Panc1 (cell line): ENCODE results near the gene C1QL3. TPM values are rescaled to one million over a fixed set of nuclear protein-coding genes. Genes with fewer than 3 reads are reported as not detected.

Experiments used
- ATAC-seq: fragments of 200-7000 bp; cut with Tn5 transposase; 2 replicates; pipeline ENCODE4 v1.9.1; 2020; ENCODE audit warnings: mild to moderate bottlenecking, moderate library complexity
- BruUV-seq: library from RNA; stranded (reverse); fragments of 400-500 nt; replicated peaks from 2 replicates; lab custom pipeline; 2021; lab: Mats Ljungman, UMichigan
- CTCF ChIA-PET: fragments of 300-600 bp; sonication (Branson Sonifier 250); formaldehyde crosslinking; loops from one replicate; lab custom pipeline; 2022; ENCODE audit warnings: antibody characterized with exemption; lab: Charles Lee
- POLR2A ChIA-PET: fragments of 300-600 bp; sonication (Branson Sonifier 250); formaldehyde crosslinking; loops from one replicate; lab custom pipeline; 2022; ENCODE audit warnings: antibody characterized with exemption; lab: Charles Lee
- DNase-seq: peaks from one replicate; pipeline ENCODE4 v3.0.0-alpha.2; 2010; ENCODE audit warnings: low read depth, low spot score
- H3K27ac ChIP-seq: 2 replicates; pipeline ENCODE4 v1.5.1; 2011; ENCODE audit warnings: mild to moderate bottlenecking, low read length, inconsistent platforms
- H3K27me3 ChIP-seq: fragments of 200-500 bp; sonication (Bioruptor generic); 2 replicates; pipeline ENCODE4 v1.6.0; 2014; ENCODE audit warnings: low read length, inconsistent platforms; ENCODE audit not compliant: control insufficient read depth, insufficient read depth
- H3K36me3 ChIP-seq: fragments of 200-500 bp; sonication (Bioruptor generic); 2 replicates; pipeline ENCODE4 v1.5.1; 2014; ENCODE audit warnings: inconsistent platforms, mild to moderate bottlenecking, low read length, moderate library complexity; ENCODE audit not compliant: control insufficient read depth, insufficient read depth
- H3K4me1 ChIP-seq: 2 replicates; pipeline ENCODE4 v1.5.1; 2011; ENCODE audit warnings: inconsistent platforms, mild to moderate bottlenecking, low read length, moderate library complexity; ENCODE audit not compliant: control insufficient read depth, insufficient read depth
- H3K4me3 ChIP-seq, 2 experiments: 2 replicates each; pipeline ENCODE4 v1.5.1; 2011 to 2012; ENCODE audit warnings: low read depth in 2 of 2, low read length in 2 of 2, mild to moderate bottlenecking in 2 of 2, inconsistent platforms in 1 of 2, moderate library complexity in 1 of 2
- H3K9me3 ChIP-seq: fragments of 200-500 bp; sonication (Bioruptor generic); 2 replicates; pipeline ENCODE4 v1.5.1; 2014; ENCODE audit warnings: low read depth, mild to moderate bottlenecking, inconsistent platforms, low read length, moderate library complexity; ENCODE audit not compliant: control insufficient read depth, insufficient read depth
- POLR2AphosphoS5 ChIP-seq: IDR thresholded peaks from 2 replicates; pipeline ENCODE4 v1.6.1; 2012; ENCODE audit warnings: mild to moderate bottlenecking, low read depth, low read length, moderate library complexity
- SIN3A ChIP-seq: IDR thresholded peaks from 2 replicates; pipeline ENCODE4 v1.6.1; 2012; ENCODE audit warnings: low read depth, mild to moderate bottlenecking, low read length, moderate library complexity, borderline replicate concordance; ENCODE audit not compliant: insufficient read depth
- TCF7L2 ChIP-seq: IDR thresholded peaks from 2 replicates; pipeline ENCODE4 v1.6.1; 2011; ENCODE audit warnings: mild to moderate bottlenecking, low read depth, low read length, inconsistent platforms
- in situ Hi-C: cut with HindIII; loops from 2 replicates; pipeline ENCODE4 v1.10.0; 2016; ENCODE audit warnings: low sequenced_read_pairs, low pct_unique_long_range_greater_than_20kb
- intact Hi-C: fragments of 100-400 bp; cut with micrococcal nuclease; formaldehyde crosslinking; loops from one replicate; pipeline ENCODE4 v1.10.0; 2022; ENCODE audit not compliant: unreplicated experiment
- total RNA-seq: library from RNA; stranded (reverse); gene quantifications from one replicate; pipeline ENCODE4 v1.2.1, GENCODE V29; 2021; ENCODE audit not compliant: unreplicated experiment
- TF ChIP-seq, protein P1 (sequence below), 2 experiments: IDR thresholded peaks; 2 replicates each; pipeline ENCODE4 v1.6.1; 2011 to 2012; ENCODE audit warnings: low read depth in 2 of 2, control low read depth in 1 of 2, low read length in 1 of 2, mild to moderate bottlenecking in 1 of 2, moderate library complexity in 1 of 2; ENCODE audit not compliant: insufficient read depth in 1 of 2
- TF ChIP-seq, protein P2 (sequence below): fragments of 450-650 bp; IDR thresholded peaks from 2 replicates; pipeline ENCODE4 v1.5.1; 2017; ENCODE audit warnings: mild to moderate bottlenecking

The C1QL3 gene
- total RNA-seq, 1 experiment from 2014 or later: not detected

DNA sequence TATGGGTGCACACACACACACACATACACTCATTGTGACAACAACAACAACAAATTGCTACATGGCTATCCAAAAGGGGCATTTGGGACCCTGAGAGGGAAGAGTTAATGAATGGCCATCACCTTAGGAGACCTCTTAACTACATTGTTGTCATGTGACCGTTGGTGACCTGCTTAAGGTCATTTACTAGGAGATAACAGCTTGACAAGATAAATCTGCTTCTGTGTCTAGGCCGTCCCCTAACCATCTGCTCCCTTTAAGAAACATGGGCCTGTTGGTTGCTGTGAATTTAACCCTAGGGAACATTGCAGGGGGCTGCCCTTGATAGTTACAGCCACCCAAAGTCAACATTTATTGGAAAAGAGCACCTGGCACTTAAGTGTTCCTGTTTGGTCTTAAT, 29.7 kb downstream of the C1QL3 start:
- H3K9me3 ChIP-seq: no peaks in the 10 kb centered on the region
- CTCF ChIA-PET: no interaction called here
- no TSS peak for BruUV-seq
- intact Hi-C loops (no loop called here), in situ Hi-C loops (no loop called here)
- TF ChIP-seq, protein P1, sequence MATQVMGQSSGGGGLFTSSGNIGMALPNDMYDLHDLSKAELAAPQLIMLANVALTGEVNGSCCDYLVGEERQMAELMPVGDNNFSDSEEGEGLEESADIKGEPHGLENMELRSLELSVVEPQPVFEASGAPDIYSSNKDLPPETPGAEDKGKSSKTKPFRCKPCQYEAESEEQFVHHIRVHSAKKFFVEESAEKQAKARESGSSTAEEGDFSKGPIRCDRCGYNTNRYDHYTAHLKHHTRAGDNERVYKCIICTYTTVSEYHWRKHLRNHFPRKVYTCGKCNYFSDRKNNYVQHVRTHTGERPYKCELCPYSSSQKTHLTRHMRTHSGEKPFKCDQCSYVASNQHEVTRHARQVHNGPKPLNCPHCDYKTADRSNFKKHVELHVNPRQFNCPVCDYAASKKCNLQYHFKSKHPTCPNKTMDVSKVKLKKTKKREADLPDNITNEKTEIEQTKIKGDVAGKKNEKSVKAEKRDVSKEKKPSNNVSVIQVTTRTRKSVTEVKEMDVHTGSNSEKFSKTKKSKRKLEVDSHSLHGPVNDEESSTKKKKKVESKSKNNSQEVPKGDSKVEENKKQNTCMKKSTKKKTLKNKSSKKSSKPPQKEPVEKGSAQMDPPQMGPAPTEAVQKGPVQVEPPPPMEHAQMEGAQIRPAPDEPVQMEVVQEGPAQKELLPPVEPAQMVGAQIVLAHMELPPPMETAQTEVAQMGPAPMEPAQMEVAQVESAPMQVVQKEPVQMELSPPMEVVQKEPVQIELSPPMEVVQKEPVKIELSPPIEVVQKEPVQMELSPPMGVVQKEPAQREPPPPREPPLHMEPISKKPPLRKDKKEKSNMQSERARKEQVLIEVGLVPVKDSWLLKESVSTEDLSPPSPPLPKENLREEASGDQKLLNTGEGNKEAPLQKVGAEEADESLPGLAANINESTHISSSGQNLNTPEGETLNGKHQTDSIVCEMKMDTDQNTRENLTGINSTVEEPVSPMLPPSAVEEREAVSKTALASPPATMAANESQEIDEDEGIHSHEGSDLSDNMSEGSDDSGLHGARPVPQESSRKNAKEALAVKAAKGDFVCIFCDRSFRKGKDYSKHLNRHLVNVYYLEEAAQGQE (IDR thresholded peaks at IDR 0.05; ENCODE audit: insufficient read depth in 1 of 2, low read depth in 2 of 2, low read length in 1 of 2): no peak
- no peak for TF ChIP-seq SIN3A
- no peak for TF ChIP-seq POLR2AphosphoS5
- no peak for TF ChIP-seq TCF7L2
- TF ChIP-seq, protein P2, sequence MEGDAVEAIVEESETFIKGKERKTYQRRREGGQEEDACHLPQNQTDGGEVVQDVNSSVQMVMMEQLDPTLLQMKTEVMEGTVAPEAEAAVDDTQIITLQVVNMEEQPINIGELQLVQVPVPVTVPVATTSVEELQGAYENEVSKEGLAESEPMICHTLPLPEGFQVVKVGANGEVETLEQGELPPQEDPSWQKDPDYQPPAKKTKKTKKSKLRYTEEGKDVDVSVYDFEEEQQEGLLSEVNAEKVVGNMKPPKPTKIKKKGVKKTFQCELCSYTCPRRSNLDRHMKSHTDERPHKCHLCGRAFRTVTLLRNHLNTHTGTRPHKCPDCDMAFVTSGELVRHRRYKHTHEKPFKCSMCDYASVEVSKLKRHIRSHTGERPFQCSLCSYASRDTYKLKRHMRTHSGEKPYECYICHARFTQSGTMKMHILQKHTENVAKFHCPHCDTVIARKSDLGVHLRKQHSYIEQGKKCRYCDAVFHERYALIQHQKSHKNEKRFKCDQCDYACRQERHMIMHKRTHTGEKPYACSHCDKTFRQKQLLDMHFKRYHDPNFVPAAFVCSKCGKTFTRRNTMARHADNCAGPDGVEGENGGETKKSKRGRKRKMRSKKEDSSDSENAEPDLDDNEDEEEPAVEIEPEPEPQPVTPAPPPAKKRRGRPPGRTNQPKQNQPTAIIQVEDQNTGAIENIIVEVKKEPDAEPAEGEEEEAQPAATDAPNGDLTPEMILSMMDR: no peak
- H3K36me3 ChIP-seq: no peaks in the 10 kb centered on the region
- ATAC-seq: no peak
- no peak overlapping the region for H3K27ac ChIP-seq
- no peak for DNase-seq
- no peaks in the 10 kb centered on the region for H3K27me3 ChIP-seq
- H3K4me3 ChIP-seq: no peak overlapping the region
- POLR2A ChIA-PET: no interaction called here
- H3K4me1 ChIP-seq: no peaks in the 10 kb centered on the region

DNA sequence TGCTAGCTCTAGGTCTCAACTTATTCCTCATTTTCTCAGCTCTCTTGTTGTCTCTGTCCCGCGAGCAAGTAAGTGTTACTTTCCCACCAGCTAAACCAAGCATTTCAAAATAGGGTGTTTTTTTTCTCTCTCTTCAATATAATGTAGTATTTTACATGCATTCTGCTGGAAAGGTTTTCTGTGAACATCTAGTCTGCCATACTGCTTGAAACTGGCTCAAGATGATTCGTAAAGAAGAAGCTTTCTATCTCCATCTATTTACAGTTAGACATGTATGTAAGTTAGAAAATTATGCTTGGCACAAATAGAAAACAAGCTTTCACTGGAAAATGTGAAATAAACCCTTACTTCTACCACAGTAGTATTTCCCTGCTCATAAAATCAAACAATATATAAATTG, 31.2 kb downstream of the C1QL3 start:
- DNase-seq (no peak), ATAC-seq (no peak)
- no peaks in the 10 kb centered on the region for H3K9me3 ChIP-seq
- no peaks in the 10 kb centered on the region for H3K36me3 ChIP-seq
- no peak overlapping the region for H3K4me3 ChIP-seq
- no peak overlapping the region for H3K27ac ChIP-seq
- H3K27me3 ChIP-seq: no peaks in the 10 kb centered on the region
- no peak for TF ChIP-seq TCF7L2
- no peak for TF ChIP-seq SIN3A
- BruUV-seq: no TSS peak
- POLR2A ChIA-PET: no interaction called here
- CTCF ChIA-PET: no interaction called here
- intact Hi-C loops (no loop called here), in situ Hi-C loops (no loop called here)
- H3K4me1 ChIP-seq: no peaks in the 10 kb centered on the region

DNA sequence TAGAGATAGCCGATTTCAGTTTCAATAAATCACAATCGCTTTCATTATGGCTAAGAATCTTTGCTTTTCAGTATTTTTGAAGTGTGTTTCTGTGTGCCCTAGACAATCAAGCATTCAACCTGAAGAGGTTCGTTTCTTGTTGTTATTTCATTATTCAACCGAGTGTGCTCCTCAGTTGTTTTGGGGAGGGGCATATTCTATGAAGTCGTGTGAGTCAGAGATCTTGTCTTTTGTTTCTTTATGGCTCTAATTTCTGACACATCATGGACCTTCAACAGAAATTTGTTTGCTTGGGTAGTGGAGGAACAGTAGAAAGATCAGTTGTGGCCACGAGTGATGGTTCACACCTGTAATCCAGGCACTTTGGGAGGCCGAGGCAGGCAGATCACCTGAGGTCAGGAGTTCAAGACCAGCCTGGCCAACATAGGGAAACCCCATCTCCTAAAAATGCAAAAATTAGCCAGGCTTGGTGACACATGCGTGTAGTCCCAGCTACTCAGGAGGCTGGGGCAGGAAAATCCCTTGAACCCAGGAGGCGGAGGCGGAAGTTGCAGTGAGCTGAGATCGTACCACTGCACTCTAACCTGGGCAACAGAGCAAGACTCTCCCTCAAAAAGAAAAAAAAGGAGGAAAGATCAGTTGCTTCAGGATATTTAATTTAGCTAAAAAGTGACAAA, 38.3 kb downstream of the C1QL3 start:
- no peak for ATAC-seq
- in situ Hi-C loops: no loop called here
- ChIA-PET POLR2A (no interaction called here), CTCF (no interaction called here)
- no peak for TF ChIP-seq SIN3A
- TF ChIP-seq POLR2AphosphoS5: no peak
- TF ChIP-seq, protein P2: no peak
- no peak for TF ChIP-seq TCF7L2
- TF ChIP-seq, protein P1 (IDR thresholded peaks at IDR 0.05; ENCODE audit: insufficient read depth in 1 of 2, low read depth in 2 of 2, low read length in 1 of 2): no peak
- H3K4me3 ChIP-seq: no peak overlapping the region
- BruUV-seq: no TSS peak
- H3K27ac ChIP-seq: no peak overlapping the region
- intact Hi-C loops: no loop called here
- DNase-seq: no peak
- H3K27me3 ChIP-seq: no peaks in the 10 kb centered on the region
- no peaks in the 10 kb centered on the region for H3K9me3 ChIP-seq
- H3K4me1 ChIP-seq: no peaks in the 10 kb centered on the region
- no peaks in the 10 kb centered on the region for H3K36me3 ChIP-seq
